ENCODE measurements around the gene GRIK3.

GRIK3 gene

DNA sequence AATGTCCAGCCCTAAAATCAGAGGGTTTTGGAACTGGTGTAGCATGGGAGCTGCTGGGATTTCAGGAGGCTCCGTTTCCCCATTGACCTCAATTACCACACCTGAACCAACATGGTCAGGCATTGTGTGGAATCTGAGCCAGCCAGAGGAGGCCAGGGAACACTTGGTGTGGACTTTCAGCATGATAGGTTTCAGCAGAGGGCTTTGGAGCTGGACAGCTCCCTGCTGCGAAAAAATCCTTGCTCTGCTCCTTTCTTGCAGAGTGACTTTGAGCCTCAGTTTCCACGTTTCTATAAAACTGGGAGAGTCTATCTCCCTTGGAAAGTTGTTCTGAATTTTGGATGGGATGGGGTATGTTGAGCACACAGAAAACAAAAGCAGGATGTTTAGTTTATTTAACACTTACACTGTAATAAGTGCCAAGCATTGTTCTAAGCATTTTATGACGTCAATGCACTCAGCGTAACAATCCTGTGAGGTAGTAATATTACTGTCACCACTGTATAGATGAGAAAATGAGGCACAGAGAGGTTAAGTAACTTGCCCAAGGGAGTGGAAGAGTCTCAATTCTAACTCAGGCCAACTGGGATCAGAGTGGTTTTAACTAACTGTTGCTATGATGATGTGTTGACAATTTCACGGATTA lies 168.0 kb downstream of the GRIK3 start:
- H3K27ac ChIP-seq (ENCODE audit: low read depth, low read length): no peak overlapping the region
- no peak overlapping the region for H2BK15ac ChIP-seq (replicated peaks; ENCODE audit: low read depth)
- no peak overlapping the region for H2BK120ac ChIP-seq (ENCODE audit: low read depth, low read length)
- H3K4me3 ChIP-seq (ENCODE audit: low read length): no peak overlapping the region
- no peak overlapping the region for H3K4me2 ChIP-seq (ENCODE audit: low read length)
- WGBS (ENCODE audit: extremely low coverage, insufficient coverage, low lambda C conversion rate): no CpG with 5 or more reads among the region's 6 CpGs
- H2AK5ac ChIP-seq (ENCODE audit: low read length): no peak overlapping the region
- H3K36me3 ChIP-seq (ENCODE audit: control insufficient read depth, insufficient read depth, low read length): no peaks in the 10 kb centered on the region
- H3K18ac ChIP-seq (ENCODE audit: low read length): no peak overlapping the region
- H3K9ac ChIP-seq (ENCODE audit: low read length): no peak overlapping the region
- no peak overlapping the region for H2BK5ac ChIP-seq (ENCODE audit: low read length)
- no peak for DNase-seq
- no peak overlapping the region for H3K23ac ChIP-seq (ENCODE audit: low read length)
- no peaks in the 10 kb centered on the region for H3K4me1 ChIP-seq (ENCODE audit: control insufficient read depth, low read depth, low read length)
- H3K27me3 ChIP-seq (ENCODE audit: insufficient read depth, low read length, poor library complexity): no peaks in the 10 kb centered on the region
- H3K56ac ChIP-seq (ENCODE audit: low read length): no peak overlapping the region
- no peak overlapping the region for H3K4ac ChIP-seq (ENCODE audit: low read depth, low read length)
- no peaks in the 10 kb centered on the region for H3K79me2 ChIP-seq (ENCODE audit: control insufficient read depth, insufficient read depth, low read length)
- no peak overlapping the region for H4K5ac ChIP-seq (ENCODE audit: low read length)
- H4K8ac ChIP-seq (ENCODE audit: low read depth, low read length): no peak overlapping the region
- H3K79me1 ChIP-seq (ENCODE audit: low read length): no peaks in the 10 kb centered on the region

DNA sequence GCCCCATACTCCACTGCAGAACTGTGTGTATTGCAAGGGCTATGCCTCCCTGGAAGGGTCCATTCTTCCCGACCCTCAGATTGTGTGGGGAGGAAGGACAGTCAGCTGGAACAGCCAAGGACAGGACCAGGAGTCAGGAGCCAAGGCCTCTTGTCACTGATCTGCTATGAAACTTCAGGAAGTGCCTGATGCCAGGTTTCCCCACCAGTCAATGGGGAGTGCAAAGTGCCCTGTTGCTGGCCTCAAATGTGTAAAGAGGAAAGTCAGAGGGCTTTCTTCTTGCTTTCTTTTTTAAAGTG lies 168.8 kb downstream of the GRIK3 start:
- Histone ChIP-seq H4K5ac (ENCODE audit: low read length) (no peak overlapping the region), H3K23ac (ENCODE audit: low read length) (no peak overlapping the region), H2BK5ac (ENCODE audit: low read length) (no peak overlapping the region), H4K8ac (ENCODE audit: low read depth, low read length) (no peak overlapping the region), H3K4me1 (ENCODE audit: control insufficient read depth, low read depth, low read length) (no peaks in the 10 kb centered on the region), H3K79me2 (ENCODE audit: control insufficient read depth, insufficient read depth, low read length) (no peaks in the 10 kb centered on the region), H3K18ac (ENCODE audit: low read length) (no peak overlapping the region), H3K36me3 (ENCODE audit: control insufficient read depth, insufficient read depth, low read length) (no peaks in the 10 kb centered on the region), H3K56ac (ENCODE audit: low read length) (no peak overlapping the region), H3K4me3 (ENCODE audit: low read length) (no peak overlapping the region), H3K27me3 (ENCODE audit: insufficient read depth, low read length, poor library complexity) (no peaks in the 10 kb centered on the region), H3K27ac (ENCODE audit: low read depth, low read length) (no peak overlapping the region), H3K4me2 (ENCODE audit: low read length) (no peak overlapping the region), H3K9ac (ENCODE audit: low read length) (no peak overlapping the region), H3K4ac (ENCODE audit: low read depth, low read length) (no peak overlapping the region), H3K79me1 (ENCODE audit: low read length) (no peaks in the 10 kb centered on the region), H2AK5ac (ENCODE audit: low read length) (no peak overlapping the region), H2BK120ac (ENCODE audit: low read depth, low read length) (no peak overlapping the region), H2BK15ac (replicated peaks; ENCODE audit: low read depth) (no peak overlapping the region)
- no CpG with 5 or more reads among the region's 1 CpG for WGBS (ENCODE audit: extremely low coverage, insufficient coverage, low lambda C conversion rate)
- DNase-seq: no peak

DNA sequence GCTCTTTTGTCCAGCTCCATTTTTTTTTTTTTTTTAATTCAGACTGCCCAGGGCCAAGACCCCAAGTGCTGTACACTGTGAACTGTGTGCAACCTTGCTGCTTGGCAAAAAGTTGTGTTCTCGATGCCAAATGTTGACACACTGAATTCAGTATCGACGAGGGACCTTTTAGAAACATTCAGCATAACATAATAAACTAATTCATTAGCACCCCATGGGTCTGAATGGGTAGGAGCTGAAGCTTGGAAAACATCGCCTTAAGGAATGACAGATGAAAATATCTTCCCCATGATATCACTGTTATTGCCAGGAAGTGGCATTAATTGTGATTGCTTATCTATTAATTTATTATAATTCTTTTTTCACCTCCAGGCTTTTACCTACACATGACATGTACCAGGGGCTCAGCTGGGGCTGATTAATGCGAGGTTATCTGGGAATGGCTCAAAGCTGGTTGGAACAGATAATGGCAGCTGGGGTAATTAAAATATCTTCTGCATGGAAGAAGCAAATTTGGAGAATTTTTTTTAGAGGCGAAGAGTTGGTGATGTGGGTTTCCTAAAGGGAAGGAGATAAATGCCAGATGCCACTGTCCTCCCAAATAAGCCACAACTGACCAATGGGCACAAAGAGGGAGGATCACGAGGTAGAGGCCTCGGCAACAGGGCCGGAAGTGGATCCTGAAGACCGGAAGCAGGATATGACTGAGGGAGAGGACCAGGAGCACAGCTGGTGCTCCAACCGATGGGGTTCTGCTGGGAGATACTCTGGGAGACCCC lies 169.3 kb downstream of the GRIK3 start:
- no peak overlapping the region for H3K9ac ChIP-seq (ENCODE audit: low read length)
- no peak overlapping the region for H3K4me3 ChIP-seq (ENCODE audit: low read length)
- no peaks in the 10 kb centered on the region for H3K79me1 ChIP-seq (ENCODE audit: low read length)
- H3K56ac ChIP-seq (ENCODE audit: low read length): no peak overlapping the region
- DNase-seq: no peak
- H3K27me3 ChIP-seq (ENCODE audit: insufficient read depth, low read length, poor library complexity): no peaks in the 10 kb centered on the region
- no peak overlapping the region for H3K23ac ChIP-seq (ENCODE audit: low read length)
- H2BK5ac ChIP-seq (ENCODE audit: low read length): no peak overlapping the region
- H2BK120ac ChIP-seq (ENCODE audit: low read depth, low read length): no peak overlapping the region
- no peaks in the 10 kb centered on the region for H3K79me2 ChIP-seq (ENCODE audit: control insufficient read depth, insufficient read depth, low read length)
- no peak overlapping the region for H4K8ac ChIP-seq (ENCODE audit: low read depth, low read length)
- no peak overlapping the region for H3K4me2 ChIP-seq (ENCODE audit: low read length)
- no peak overlapping the region for H3K18ac ChIP-seq (ENCODE audit: low read length)
- no peak overlapping the region for H3K27ac ChIP-seq (ENCODE audit: low read depth, low read length)
- no peak overlapping the region for H3K4ac ChIP-seq (ENCODE audit: low read depth, low read length)
- H3K36me3 ChIP-seq (ENCODE audit: control insufficient read depth, insufficient read depth, low read length): no peaks in the 10 kb centered on the region
- H2BK15ac ChIP-seq (replicated peaks; ENCODE audit: low read depth): no peak overlapping the region
- H2AK5ac ChIP-seq (ENCODE audit: low read length): no peak overlapping the region
- H3K4me1 ChIP-seq (ENCODE audit: control insufficient read depth, low read depth, low read length): no peaks in the 10 kb centered on the region
- no CpG with 5 or more reads among the region's 11 CpGs for WGBS (ENCODE audit: extremely low coverage, insufficient coverage, low lambda C conversion rate)
- H4K5ac ChIP-seq (ENCODE audit: low read length): no peak overlapping the region

DNA sequence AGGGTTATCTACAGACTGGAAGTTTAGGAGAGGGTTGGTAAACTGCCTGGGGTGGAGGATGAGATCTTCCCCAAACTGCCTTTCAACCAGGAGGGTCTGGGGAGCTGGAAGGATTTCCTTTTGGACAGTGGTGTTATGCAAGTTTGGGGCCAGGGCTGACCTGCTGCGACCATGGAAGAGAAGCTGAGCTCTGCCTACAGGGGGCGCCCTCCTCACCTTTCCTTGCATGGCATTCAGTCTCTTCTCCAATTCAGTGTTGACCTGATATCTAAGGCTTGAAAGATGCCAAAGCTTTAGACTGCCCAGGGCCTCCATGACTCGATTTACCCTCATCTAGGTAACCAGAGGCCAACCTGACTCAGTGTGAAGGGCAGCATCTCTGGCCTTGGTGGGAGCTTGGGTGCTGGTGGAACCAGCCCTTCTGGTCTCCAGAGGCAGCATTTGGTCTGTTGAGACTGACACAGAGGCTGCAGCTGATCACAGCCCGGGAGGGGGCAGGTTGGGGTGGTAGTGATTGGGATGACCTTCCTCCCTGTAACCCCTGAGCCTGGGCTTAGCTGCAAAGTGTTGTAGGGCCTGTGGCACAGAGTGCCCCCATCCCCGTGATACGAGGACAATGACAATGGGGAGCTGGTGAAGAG lies 170.0 kb downstream of the GRIK3 start:
- Histone ChIP-seq H2AK5ac (ENCODE audit: low read length) (no peak overlapping the region), H3K4me3 (ENCODE audit: low read length) (no peak overlapping the region), H3K18ac (ENCODE audit: low read length) (no peak overlapping the region), H3K9ac (ENCODE audit: low read length) (no peak overlapping the region), H3K36me3 (ENCODE audit: control insufficient read depth, insufficient read depth, low read length) (no peaks in the 10 kb centered on the region), H3K56ac (ENCODE audit: low read length) (no peak overlapping the region), H4K8ac (ENCODE audit: low read depth, low read length) (no peak overlapping the region), H4K5ac (ENCODE audit: low read length) (no peak overlapping the region), H3K27me3 (ENCODE audit: insufficient read depth, low read length, poor library complexity) (no peaks in the 10 kb centered on the region), H3K79me2 (ENCODE audit: control insufficient read depth, insufficient read depth, low read length) (no peaks in the 10 kb centered on the region), H3K79me1 (ENCODE audit: low read length) (no peaks in the 10 kb centered on the region), H2BK120ac (ENCODE audit: low read depth, low read length) (no peak overlapping the region), H2BK5ac (ENCODE audit: low read length) (no peak overlapping the region), H3K4me1 (ENCODE audit: control insufficient read depth, low read depth, low read length) (no peaks in the 10 kb centered on the region), H3K4ac (ENCODE audit: low read depth, low read length) (no peak overlapping the region), H2BK15ac (replicated peaks; ENCODE audit: low read depth) (no peak overlapping the region), H3K4me2 (ENCODE audit: low read length) (no peak overlapping the region), H3K23ac (ENCODE audit: low read length) (no peak overlapping the region), H3K27ac (ENCODE audit: low read depth, low read length) (no peak overlapping the region)
- no CpG with 5 or more reads among the region's 6 CpGs for WGBS (ENCODE audit: extremely low coverage, insufficient coverage, low lambda C conversion rate)
- peak; percentile 61 for DNase-seq

DNA sequence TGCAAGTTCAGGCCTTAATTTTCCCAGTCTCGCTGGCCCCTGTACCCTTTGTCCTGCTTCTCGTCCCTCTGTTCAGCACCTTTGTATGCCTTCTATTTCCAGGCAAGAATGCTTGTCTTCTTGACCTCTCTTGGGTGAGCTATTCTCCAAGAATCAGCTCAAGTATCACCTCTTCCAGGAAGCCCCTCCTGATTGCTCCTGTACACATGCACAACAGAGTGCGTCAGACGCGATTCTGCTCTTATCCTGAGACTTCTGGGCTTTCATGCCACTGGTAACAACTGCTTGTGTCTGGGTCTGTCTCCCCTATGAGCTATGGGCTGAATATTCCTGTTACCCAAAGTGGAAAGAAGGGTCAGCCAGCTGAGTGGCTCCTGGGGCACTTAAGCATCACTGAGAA lies 170.8 kb downstream of the GRIK3 start:
- H3K4me1 ChIP-seq (ENCODE audit: control insufficient read depth, low read depth, low read length): no peaks in the 10 kb centered on the region
- H3K27ac ChIP-seq (ENCODE audit: low read depth, low read length): no peak overlapping the region
- no peak overlapping the region for H2AK5ac ChIP-seq (ENCODE audit: low read length)
- no peak overlapping the region for H3K18ac ChIP-seq (ENCODE audit: low read length)
- no peak overlapping the region for H3K4ac ChIP-seq (ENCODE audit: low read depth, low read length)
- H2BK5ac ChIP-seq (ENCODE audit: low read length): no peak overlapping the region
- H2BK120ac ChIP-seq (ENCODE audit: low read depth, low read length): no peak overlapping the region
- no peaks in the 10 kb centered on the region for H3K27me3 ChIP-seq (ENCODE audit: insufficient read depth, low read length, poor library complexity)
- no peak for DNase-seq
- no peaks in the 10 kb centered on the region for H3K79me1 ChIP-seq (ENCODE audit: low read length)
- H2BK15ac ChIP-seq (replicated peaks; ENCODE audit: low read depth): no peak overlapping the region
- no peak overlapping the region for H3K9ac ChIP-seq (ENCODE audit: low read length)
- no peaks in the 10 kb centered on the region for H3K36me3 ChIP-seq (ENCODE audit: control insufficient read depth, insufficient read depth, low read length)
- H3K79me2 ChIP-seq (ENCODE audit: control insufficient read depth, insufficient read depth, low read length): no peaks in the 10 kb centered on the region
- H4K5ac ChIP-seq (ENCODE audit: low read length): no peak overlapping the region
- no peak overlapping the region for H3K4me2 ChIP-seq (ENCODE audit: low read length)
- H3K4me3 ChIP-seq (ENCODE audit: low read length): no peak overlapping the region
- H3K56ac ChIP-seq (ENCODE audit: low read length): no peak overlapping the region
- no peak overlapping the region for H3K23ac ChIP-seq (ENCODE audit: low read length)
- H4K8ac ChIP-seq (ENCODE audit: low read depth, low read length): no peak overlapping the region
- WGBS (ENCODE audit: extremely low coverage, insufficient coverage, low lambda C conversion rate): no CpG with 5 or more reads among the region's 5 CpGs

All from mesendoderm (in vitro differentiated cells).